A549 treated with dexamethasone at 1 μM for 4 hours (cell line): Measurements from ENCODE around the gene NCF2. TPM values are rescaled to one million over a fixed set of nuclear protein-coding genes. Genes with fewer than 3 reads are reported as not detected.

ENCODE experiments used
- total RNA-seq: library from RNA; stranded (reverse); fragments of 200-300 nt; extraction: Qiagen RNA extraction; gene quantifications from 5 replicates; pipeline ENCODE4 v1.2.3, GENCODE V29; 2022

The NCF2 gene
- total RNA-seq: 0.95 to 2.7 TPM (median 1.4 TPM) in 5 replicates

GRCh38 chr1:183590244-183591191, at the start of gene NCF2:
NCF2 (minus strand) TSS chr1:183590459; CDS start chr1:183590329, 130 bp downstream.

GRCh38 chr1:183635606-183636333, 45.5 kb upstream of the NCF2 start, which contains the start of gene ARPC5:
ARPC5 (minus strand) TSS chr1:183635783; CDS start chr1:183635659, 124 bp downstream.

Other genes with a start within 250 kb of the NCF2 start
- gene NMNAT2, start 172.1 kb downstream of the NCF2 start, total RNA-seq: 0.43 to 0.94 TPM (median 0.67 TPM) in 5 replicates
- 28.6 to 44.1 TPM (median 40.2 TPM) in 5 replicates for gene SMG7, start 118.0 kb downstream of the NCF2 start, total RNA-seq
- gene ARPC5, start 45.3 kb upstream of the NCF2 start, total RNA-seq: 151 to 184 TPM (median 175 TPM) in 5 replicates
- not detected in 5 replicates for gene APOBEC4, start 62.9 kb upstream of the NCF2 start, total RNA-seq
- gene RGL1, start 214.7 kb upstream of the NCF2 start, total RNA-seq: 0.71 to 0.99 TPM (median 0.73 TPM) in 5 replicates